ENCODE results near the gene S100A11. TPM values are rescaled to one million over a fixed set of nuclear protein-coding genes. Genes with fewer than 3 reads are reported as not detected.
"Not testable (repeated sequence)": the region's sequence is repeated elsewhere in the genome, so short reads cannot be mapped to it uniquely, and the experiment has no call there.

Gene S100A11
- total RNA-seq, 1 experiment from 2014 or later, result 302 TPM

- H3T11ph ChIP-seq (ENCODE audit: low read length); H3K23me2 ChIP-seq (ENCODE audit: insufficient read length, low read depth, low read length, poor library complexity, severe bottlenecking); H3K23ac ChIP-seq (ENCODE audit: insufficient read length, low read depth, low read length); H3K27me3 ChIP-seq (ENCODE audit: insufficient read depth, low read length); H3K14ac ChIP-seq (ENCODE audit: insufficient read depth, low read length); H3K9me3 ChIP-seq (ENCODE audit: control insufficient read depth, low read depth, low read length); H3K27ac Mint-ChIP-seq; H2BK5ac ChIP-seq (ENCODE audit: insufficient read length, low read length); H2BK20ac ChIP-seq (ENCODE audit: low read depth, low read length, poor library complexity, severe bottlenecking); H3K4me3 Mint-ChIP-seq; H3K18ac ChIP-seq (ENCODE audit: insufficient read length, low read depth, low read length); H4K8ac ChIP-seq (replicated peaks; ENCODE audit: insufficient read length, low read depth, low read length); H2AFZ ChIP-seq (ENCODE audit: low read length); H3K79me1 ChIP-seq (ENCODE audit: insufficient read depth, low read depth, low read length, poor library complexity, severe bottlenecking); H3K79me2 ChIP-seq (ENCODE audit: insufficient read depth, low read length); H2BK15ac ChIP-seq (ENCODE audit: low read depth, low read length); H3K4me1 Mint-ChIP-seq; H4K20me1 ChIP-seq (ENCODE audit: control insufficient read depth, insufficient read depth, insufficient read length); H3K4me1 ChIP-seq (ENCODE audit: insufficient read depth, low read length); H3K9ac ChIP-seq (ENCODE audit: extremely low read depth, insufficient read length, low read length); H3K27me3 Mint-ChIP-seq (ENCODE audit: low read depth); H3K27ac ChIP-seq (ENCODE audit: insufficient read length, low read depth, low read length); DNase-seq; H2AK5ac ChIP-seq (ENCODE audit: insufficient read length, low read length); H3K36me3 Mint-ChIP-seq (ENCODE audit: insufficient read depth in 1 of 3, low read depth in 3 of 3); H3K4me2 ChIP-seq (ENCODE audit: insufficient read depth, insufficient read length, low read length); H2BK120ac ChIP-seq (ENCODE audit: low read depth, low read length, poor library complexity, severe bottlenecking); H4K91ac ChIP-seq (ENCODE audit: insufficient read length, low read depth, low read length); H3K56ac ChIP-seq (ENCODE audit: insufficient read length, low read depth, low read length); H3K4ac ChIP-seq (ENCODE audit: low read depth, low read length); H2BK12ac ChIP-seq (ENCODE audit: insufficient read length, low read depth, low read length); H4K5ac ChIP-seq (ENCODE audit: insufficient read length, low read depth, low read length): not testable (repeated sequence)
- WGBS (ENCODE audit: extremely low coverage, insufficient read length, low lambda C conversion rate), result no CpG with 5 or more reads among the region's 17 CpGs
- peaks cover 36 to 72% of the 10 kb centered on the region in 2 experiments for H3K9me3 Mint-ChIP-seq
These were observed 43.7 kb upstream of the S100A11 start for GRCh38 chr1:152080494-152080893.
